CD4-positive, alpha-beta T cell (primary cell): ENCODE results near the gene MYOCD. TPM values are rescaled to one million over a fixed set of nuclear protein-coding genes. Genes with fewer than 3 reads are reported as not detected.

Experiments used
- ATAC-seq: fragments of 200-7000 bp; cut with Tn5 transposase; one replicate; pipeline ENCODE4 v1.10.0; 2022; ENCODE audit warnings: mild to moderate bottlenecking; ENCODE audit not compliant: poor library complexity
- CTCF ChIA-PET: fragments of 350-600 bp; sonication (Branson Sonifier 250); formaldehyde crosslinking; loops from one replicate; lab custom pipeline; 2021; ENCODE audit warnings: antibody characterized with exemption, inconsistent platforms; lab: Charles Lee
- POLR2A ChIA-PET: fragments of 350-600 bp; sonication (Branson Sonifier 250); formaldehyde crosslinking; loops from one replicate; lab custom pipeline; 2021; ENCODE audit warnings: antibody characterized with exemption, inconsistent platforms; lab: Charles Lee
- DNase-seq, 14 experiments: peaks; one replicate each; pipeline ENCODE4 v3.0.0-alpha.2; 2013 to 2020; ENCODE audit warnings: mixed read lengths in 2 of 14
- H3K27ac ChIP-seq, 2 donors: one replicate each; pipeline versions ENCODE4 v1.5.1 to v1.7.0; 2013; ENCODE audit warnings: low read length in 2 of 2, low read depth in 1 of 2, mild to moderate bottlenecking in 1 of 2
- H3K27me3 ChIP-seq, 2 experiments: 1 replicate in 1 of 2; 2 replicates in 1 of 2; pipeline versions ENCODE4 v1.6.1 to v1.7.0; 2013; ENCODE audit warnings: low read length in 2 of 2, control low read depth in 1 of 2, mild to moderate bottlenecking in 1 of 2, moderate library complexity in 1 of 2; ENCODE audit not compliant: insufficient read depth in 2 of 2, control insufficient read depth in 1 of 2
- H3K36me3 ChIP-seq: one replicate; pipeline ENCODE4 v1.6.1; 2013; ENCODE audit warnings: low read length, control low read depth; ENCODE audit not compliant: insufficient read depth
- H3K4me1 ChIP-seq: one replicate; pipeline ENCODE4 v1.6.1; 2013; ENCODE audit warnings: low read length, control low read depth; ENCODE audit not compliant: insufficient read depth
- H3K4me3 ChIP-seq: one replicate; pipeline ENCODE4 v1.5.1; 2013; ENCODE audit warnings: mild to moderate bottlenecking, low read length, moderate library complexity
- H3K9me3 ChIP-seq, 2 experiments: 1 replicate in 1 of 2; 2 replicates in 1 of 2; pipeline versions ENCODE4 v1.6.1 to v1.7.0; 2013; ENCODE audit warnings: low read length in 2 of 2, mild to moderate bottlenecking in 2 of 2, control low read depth in 1 of 2, moderate library complexity in 1 of 2; ENCODE audit not compliant: control insufficient read depth in 1 of 2, insufficient read depth in 1 of 2
- H3K27ac Mint-ChIP-seq: one replicate; pipeline ENCODE4 v1.8.0; 2020; ENCODE audit warnings: mixed read lengths
- H3K27me3 Mint-ChIP-seq: one replicate; pipeline ENCODE4 v1.8.0; 2021; ENCODE audit warnings: mixed read lengths
- H3K36me3 Mint-ChIP-seq: one replicate; pipeline ENCODE4 v1.8.0; 2021; ENCODE audit warnings: low read depth, mixed read lengths
- H3K4me1 Mint-ChIP-seq: one replicate; pipeline ENCODE4 v1.8.0; 2021; ENCODE audit warnings: low read depth, mixed read lengths
- H3K4me3 Mint-ChIP-seq: one replicate; pipeline ENCODE4 v1.8.0; 2020; ENCODE audit warnings: mild to moderate bottlenecking, mixed read lengths
- H3K9me3 Mint-ChIP-seq: one replicate; pipeline ENCODE4 v1.8.0; 2020; ENCODE audit warnings: mixed read lengths
- intact Hi-C, 2 experiments: fragments of 100-400 bp; cut with DNase I in 1 of 2; cut with micrococcal nuclease in 1 of 2; formaldehyde crosslinking; loops; one replicate each; pipeline versions ENCODE4 v1.15.1 to v1.9.0; 2023 to 2025; cut with DNase I, micrococcal nuclease
- total RNA-seq, 174 experiments: library from RNA in 2 of 174; stranded (reverse) in 2 of 174; gene quantifications; one replicate each; pipeline ENCODE4 v1.2.3 and lab custom pipeline; 2021 to 2026
- TF ChIP-seq, protein P1 (sequence below): fragments of 200-600 bp; IDR thresholded peaks from one replicate; pipeline ENCODE4 v1.8.0; 2022; ENCODE audit warnings: antibody characterized with exemption, mild to moderate bottlenecking

MYOCD gene
- total RNA-seq, 2 experiments from 2014 or later, result not detected

DNA sequence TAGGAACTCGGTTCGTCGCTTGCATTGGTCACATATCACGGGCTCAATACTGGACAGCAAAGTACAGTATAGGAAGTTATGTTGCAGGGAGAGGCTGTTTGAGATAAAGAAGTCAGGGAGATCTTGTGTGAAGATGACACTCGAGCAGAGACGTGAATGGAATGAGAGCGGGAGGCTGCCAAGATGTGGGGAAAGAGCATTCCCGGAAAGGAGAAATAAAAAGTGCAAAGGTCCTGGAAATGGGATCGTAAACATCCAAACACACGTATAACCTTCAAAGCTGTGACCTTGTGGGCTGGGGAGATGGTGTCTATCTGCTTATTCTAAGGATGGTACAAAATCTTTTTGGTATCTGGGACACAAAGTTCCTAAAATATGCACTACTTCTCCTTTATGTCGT is 43.0 kb upstream of the MYOCD start:
- ChIA-PET POLR2A (interaction anchor here (1.0 kb wide), 1 partner anchor 8 kb away, joined by 3 read pairs; no protein-coding TSS in a partner anchor), CTCF (no interaction called here)
- ATAC-seq, result no peak
- TF ChIP-seq, protein P1, sequence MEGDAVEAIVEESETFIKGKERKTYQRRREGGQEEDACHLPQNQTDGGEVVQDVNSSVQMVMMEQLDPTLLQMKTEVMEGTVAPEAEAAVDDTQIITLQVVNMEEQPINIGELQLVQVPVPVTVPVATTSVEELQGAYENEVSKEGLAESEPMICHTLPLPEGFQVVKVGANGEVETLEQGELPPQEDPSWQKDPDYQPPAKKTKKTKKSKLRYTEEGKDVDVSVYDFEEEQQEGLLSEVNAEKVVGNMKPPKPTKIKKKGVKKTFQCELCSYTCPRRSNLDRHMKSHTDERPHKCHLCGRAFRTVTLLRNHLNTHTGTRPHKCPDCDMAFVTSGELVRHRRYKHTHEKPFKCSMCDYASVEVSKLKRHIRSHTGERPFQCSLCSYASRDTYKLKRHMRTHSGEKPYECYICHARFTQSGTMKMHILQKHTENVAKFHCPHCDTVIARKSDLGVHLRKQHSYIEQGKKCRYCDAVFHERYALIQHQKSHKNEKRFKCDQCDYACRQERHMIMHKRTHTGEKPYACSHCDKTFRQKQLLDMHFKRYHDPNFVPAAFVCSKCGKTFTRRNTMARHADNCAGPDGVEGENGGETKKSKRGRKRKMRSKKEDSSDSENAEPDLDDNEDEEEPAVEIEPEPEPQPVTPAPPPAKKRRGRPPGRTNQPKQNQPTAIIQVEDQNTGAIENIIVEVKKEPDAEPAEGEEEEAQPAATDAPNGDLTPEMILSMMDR, result no peak
- no peak overlapping the region for H3K4me3 ChIP-seq
- Mint-ChIP-seq H3K4me3 (no peak overlapping the region), H3K4me1 (no peaks in the 10 kb centered on the region), H3K36me3 (no peaks in the 10 kb centered on the region), H3K27ac (no peak overlapping the region), H3K9me3 (peaks cover 11% of the 10 kb centered on the region), H3K27me3 (no peaks in the 10 kb centered on the region)
- intact Hi-C loops, result no loop called here
- H3K27ac ChIP-seq, result no peak overlapping the region
- H3K36me3 ChIP-seq, result no peaks in the 10 kb centered on the region
- no peaks in the 10 kb centered on the region for H3K27me3 ChIP-seq
- no peaks in the 10 kb centered on the region for H3K4me1 ChIP-seq
- peaks cover 0 to 17% of the 10 kb centered on the region in 2 experiments for H3K9me3 ChIP-seq
- DNase-seq, result no peak

DNA sequence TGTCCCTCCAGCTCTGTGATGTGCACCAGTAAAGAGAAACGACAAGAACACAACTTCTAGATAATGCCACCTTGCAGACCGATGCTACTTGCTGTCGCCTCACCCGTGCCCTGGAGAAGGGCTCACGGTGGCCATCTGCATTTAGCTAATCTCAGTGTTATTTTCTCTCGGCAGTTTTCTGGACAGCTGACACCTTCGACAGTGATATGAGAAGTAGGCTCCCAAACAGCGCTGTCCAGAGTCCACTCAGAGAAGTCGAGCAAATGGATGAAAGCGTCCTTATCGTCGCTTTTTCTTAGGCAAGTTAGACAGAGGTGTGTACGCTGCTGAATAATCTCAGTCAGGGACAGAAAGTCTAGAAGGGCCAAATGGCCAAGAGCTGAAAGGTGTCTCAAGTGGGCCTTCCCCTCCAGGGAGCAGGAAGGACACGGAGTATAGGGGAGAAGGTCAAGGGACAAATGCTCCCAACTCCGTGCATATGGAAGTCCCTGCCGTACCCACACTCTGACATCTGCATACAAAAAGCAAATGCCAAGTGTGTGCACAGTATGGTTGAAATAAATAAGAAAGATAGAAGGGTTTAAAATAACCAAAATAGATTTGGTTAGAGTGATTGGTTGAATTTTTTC is 42.4 kb upstream of the MYOCD start:
- DNase-seq, result no peak
- no peaks in the 10 kb centered on the region for H3K36me3 Mint-ChIP-seq
- H3K36me3 ChIP-seq, result no peaks in the 10 kb centered on the region
- H3K27me3 ChIP-seq, result no peaks in the 10 kb centered on the region
- no peak overlapping the region for H3K27ac Mint-ChIP-seq
- no peak overlapping the region for H3K4me3 Mint-ChIP-seq
- no peaks in the 10 kb centered on the region for H3K27me3 Mint-ChIP-seq
- intact Hi-C loops, result no loop called here
- H3K4me1 ChIP-seq, result no peaks in the 10 kb centered on the region
- peaks cover 0 to 17% of the 10 kb centered on the region in 2 experiments for H3K9me3 ChIP-seq
- H3K9me3 Mint-ChIP-seq, result peaks cover 11% of the 10 kb centered on the region
- H3K27ac ChIP-seq, result no peak overlapping the region
- H3K4me3 ChIP-seq, result no peak overlapping the region
- ATAC-seq, result no peak
- no peaks in the 10 kb centered on the region for H3K4me1 Mint-ChIP-seq
- TF ChIP-seq, protein P1, result no peak
- ChIA-PET POLR2A (interaction anchor here (1.0 kb wide), 1 partner anchor 8 kb away, joined by 3 read pairs; no protein-coding TSS in a partner anchor), CTCF (no interaction called here)

DNA sequence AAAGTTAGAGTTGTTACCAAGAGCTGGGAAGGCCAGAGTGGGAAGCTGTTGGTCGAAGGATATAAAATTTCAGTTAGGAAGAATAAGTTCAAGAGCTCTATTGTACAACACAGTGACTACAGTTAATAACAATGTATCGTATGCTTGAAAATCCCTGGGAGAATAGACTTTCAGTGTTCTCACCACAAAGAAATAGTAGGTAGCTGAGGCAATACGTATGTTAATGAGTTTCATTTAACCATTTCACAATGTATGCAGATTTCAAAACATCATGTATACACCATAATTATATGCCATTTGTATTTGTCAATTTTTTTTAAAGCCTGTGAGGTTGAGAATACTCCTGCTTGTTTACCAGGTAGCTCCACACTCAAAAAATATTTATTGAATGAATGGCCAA is 41.5 kb upstream of the MYOCD start:
- H3K27ac Mint-ChIP-seq, result no peak overlapping the region
- H3K9me3 Mint-ChIP-seq, result peaks cover 13% of the 10 kb centered on the region
- H3K4me3 ChIP-seq, result no peak overlapping the region
- H3K36me3 ChIP-seq, result no peaks in the 10 kb centered on the region
- H3K9me3 ChIP-seq, result peaks cover 0 to 17% of the 10 kb centered on the region in 2 experiments
- H3K4me3 Mint-ChIP-seq, result no peak overlapping the region
- TF ChIP-seq, protein P1, result no peak
- no peaks in the 10 kb centered on the region for H3K4me1 Mint-ChIP-seq
- no peaks in the 10 kb centered on the region for H3K27me3 Mint-ChIP-seq
- H3K36me3 Mint-ChIP-seq, result no peaks in the 10 kb centered on the region
- ChIA-PET POLR2A (no interaction called here), CTCF (no interaction called here)
- ATAC-seq (no peak), DNase-seq (no peak)
- intact Hi-C loops, result no loop called here
- no peaks in the 10 kb centered on the region for H3K27me3 ChIP-seq
- no peak overlapping the region for H3K27ac ChIP-seq
- no peaks in the 10 kb centered on the region for H3K4me1 ChIP-seq
